ENCODE measurements around the gene SCML1.
"Not testable (repeated sequence)": the region's sequence is repeated elsewhere in the genome, so short reads cannot be mapped to it uniquely, and the experiment has no call there.

Gene SCML1

DNA sequence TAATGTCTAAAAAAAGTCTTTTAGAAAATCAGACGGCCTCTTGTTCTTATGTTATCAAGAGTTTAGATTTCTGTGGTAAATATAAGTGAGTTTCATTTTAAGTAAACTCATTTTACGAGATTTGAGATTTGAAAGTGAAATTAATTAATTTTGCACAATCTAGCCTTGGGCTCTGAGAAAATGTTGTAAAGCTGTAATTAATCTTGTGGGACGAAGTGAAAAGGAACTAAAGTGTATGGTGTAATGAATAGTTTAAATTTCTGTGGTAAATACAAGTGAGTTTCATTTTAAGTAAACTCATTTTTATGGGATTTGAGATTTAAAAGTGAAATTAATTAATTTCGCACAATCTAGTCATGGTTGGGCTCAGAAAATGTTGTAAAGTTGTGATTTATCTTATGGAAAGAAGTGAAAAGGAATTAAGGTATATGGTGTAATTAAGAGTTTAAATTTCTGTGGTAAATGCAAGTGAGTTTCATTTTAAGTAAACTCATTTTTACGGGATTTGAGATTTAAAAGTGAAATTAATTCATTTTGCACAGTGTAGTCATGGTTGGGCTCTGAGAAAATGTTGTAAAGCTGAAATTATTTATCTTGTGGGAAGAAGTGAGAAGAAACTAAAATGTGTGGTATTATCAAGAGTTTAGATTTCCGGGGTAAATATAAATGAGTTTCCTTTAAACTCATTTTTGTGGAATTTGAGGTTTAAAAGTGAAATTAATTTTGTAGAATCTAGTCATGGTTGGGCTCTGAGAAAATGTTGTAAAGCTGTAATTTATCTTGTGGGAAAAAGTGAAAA, 1.6 kb downstream of the SCML1 start:
- DNase-seq (ENCODE audit: low read depth in 3 of 3): no peak

DNA sequence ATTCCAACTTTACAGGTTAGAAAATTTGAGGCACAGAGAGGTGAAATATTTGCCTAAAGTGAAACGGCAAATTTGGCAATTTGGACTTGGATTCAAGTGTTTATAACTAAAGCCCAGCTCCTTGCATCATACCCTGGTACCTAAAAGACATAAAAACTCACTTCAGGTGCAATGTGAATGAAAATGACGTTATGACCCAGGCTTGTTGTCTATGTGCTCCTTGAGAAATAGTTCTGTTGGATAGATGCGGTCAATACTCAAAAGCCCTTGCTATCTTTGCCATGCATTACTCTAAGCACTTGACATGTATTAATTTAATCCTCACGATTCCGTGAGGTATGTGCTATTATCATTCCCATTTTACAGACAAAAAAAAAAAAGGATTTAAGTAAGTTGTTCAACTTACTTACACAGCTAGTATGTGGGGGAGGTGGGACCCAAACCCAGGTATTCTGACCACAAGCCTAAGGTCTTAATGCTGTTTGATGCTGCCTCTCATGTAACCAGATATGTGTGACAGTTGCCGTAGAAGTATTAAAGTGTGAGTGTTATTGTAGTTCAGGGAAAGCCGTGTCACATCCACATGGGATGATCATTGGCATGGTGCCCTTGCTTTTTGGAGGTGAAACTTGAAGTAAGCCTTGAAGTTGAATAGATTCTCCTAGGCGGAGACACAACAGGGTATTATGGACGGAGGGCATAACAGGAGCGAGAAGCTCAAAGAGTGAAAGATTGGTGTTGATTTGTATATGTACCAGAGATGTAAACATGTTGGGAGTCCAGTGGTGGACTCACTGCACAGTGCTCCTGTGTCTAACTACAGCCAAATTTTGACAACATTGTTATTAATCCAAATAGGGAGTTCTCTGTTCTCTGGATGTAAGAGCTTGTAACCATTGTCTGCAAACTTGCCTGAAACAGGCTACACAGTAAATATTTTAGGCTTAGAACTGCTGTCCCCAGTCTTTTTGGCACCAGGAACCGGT, 3.1 kb downstream of the SCML1 start:
- no peak for DNase-seq (ENCODE audit: low read depth in 3 of 3)

DNA sequence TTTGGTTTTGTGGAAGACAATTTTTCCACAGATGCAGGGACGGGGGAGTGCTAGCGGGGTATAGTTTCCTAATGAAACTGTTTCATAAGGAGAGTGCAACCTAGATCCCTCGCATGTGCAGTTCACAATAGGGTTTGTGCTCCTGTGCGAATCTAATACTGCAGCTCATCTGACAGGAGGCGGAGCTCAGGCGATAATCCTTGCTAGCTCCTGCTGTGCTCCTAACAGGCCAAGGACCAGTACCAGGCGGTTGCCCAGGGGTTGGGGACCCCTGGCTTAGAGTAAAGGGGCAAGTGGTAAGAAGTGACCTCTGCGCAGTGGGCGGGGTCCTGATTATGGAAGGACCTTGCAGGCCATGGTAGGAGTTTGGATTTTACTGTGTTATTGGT, 3.8 kb downstream of the SCML1 start:
- DNase-seq (ENCODE audit: low read depth in 3 of 3): no peak

DNA sequence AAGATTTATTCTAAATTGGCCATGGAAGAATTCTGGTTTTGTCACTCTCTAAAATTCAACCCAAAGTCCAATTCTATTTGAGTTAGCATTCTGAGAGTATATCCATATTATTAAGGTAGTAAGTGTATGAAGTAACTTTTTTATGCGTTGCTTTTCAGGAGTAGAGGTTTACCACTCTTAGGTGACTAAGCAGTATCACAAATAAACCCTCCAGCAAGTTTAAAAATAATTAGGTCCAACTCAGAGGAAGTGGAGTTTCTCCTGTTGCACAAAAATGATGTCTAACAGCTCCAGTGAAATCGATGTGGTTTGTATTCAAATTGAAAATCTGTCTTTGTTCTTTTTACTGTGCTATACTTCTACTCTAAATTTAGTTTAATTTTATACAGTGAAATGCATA, 6.6 kb downstream of the SCML1 start:
- no peak for DNase-seq (ENCODE audit: low read depth in 3 of 3)

DNA sequence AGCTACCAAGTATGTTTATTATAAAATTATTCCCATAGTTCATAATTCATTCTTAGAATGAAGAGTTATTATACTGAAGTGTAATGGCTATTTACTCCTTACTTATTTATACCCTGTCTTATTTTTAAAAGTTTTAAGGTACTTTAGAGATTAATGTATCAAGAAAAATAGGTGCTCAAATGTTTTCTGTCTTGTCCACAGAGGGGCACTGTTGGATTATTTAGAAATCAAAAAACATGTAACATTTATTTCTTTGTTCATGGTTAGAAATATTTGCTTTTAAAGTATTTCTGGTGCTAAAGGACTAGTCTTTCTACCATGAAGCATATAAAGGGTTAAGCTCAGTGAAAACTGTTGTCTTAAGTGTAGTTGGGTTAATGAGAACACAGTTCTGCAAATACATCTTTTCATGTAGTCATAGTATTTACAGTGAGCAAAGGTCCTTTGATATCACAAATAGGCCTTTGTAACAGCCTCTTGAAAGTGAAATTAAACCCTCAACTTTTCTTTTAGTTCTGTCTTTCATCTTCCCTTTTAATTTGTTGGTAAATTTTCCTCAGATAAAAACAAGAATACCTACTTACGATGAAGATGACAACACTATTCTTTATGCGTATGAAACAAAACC, 7.7 kb downstream of the SCML1 start:
- no peak for DNase-seq (ENCODE audit: low read depth in 3 of 3)

DNA sequence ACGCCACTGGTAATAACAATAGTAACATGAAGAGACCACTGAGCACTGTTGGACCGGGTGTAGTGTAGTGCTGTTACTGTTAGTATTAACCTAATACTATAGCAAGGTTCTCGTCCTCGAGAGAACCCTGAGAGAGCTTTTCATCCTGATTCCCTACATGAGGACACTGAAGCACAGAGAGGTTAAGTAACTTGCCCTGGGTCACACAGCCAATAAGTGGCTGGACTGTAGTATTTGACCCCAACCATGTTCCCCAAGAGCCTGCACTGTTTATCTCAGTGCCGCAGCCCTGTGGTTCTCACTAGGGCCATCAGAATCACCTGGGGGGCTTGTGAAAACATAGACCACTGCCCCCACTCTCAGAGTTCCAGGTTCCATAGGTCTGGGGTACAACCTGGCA, 10.4 kb downstream of the SCML1 start:
- DNase-seq (ENCODE audit: low read depth in 3 of 3): no peak

DNA sequence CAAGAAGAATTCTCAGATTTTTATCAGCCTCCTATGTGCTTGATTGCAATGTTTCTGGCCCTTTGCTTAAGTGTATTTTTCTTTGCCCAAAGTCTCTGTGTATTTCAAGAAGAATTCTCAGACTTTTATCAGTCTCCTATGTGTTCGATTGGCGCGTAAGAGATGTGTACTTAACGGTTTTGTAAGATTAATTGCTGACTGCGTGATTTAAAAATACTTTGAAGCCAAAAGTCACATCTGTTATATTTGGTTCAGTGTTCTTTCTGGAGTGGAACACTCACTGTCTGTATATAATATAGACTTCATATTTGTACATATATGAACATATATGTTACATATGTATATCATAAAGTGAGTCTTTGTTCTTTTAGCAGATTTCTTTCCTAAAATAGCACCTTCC, 11.4 kb downstream of the SCML1 start:
- no peak for DNase-seq (ENCODE audit: low read depth in 3 of 3)

DNA sequence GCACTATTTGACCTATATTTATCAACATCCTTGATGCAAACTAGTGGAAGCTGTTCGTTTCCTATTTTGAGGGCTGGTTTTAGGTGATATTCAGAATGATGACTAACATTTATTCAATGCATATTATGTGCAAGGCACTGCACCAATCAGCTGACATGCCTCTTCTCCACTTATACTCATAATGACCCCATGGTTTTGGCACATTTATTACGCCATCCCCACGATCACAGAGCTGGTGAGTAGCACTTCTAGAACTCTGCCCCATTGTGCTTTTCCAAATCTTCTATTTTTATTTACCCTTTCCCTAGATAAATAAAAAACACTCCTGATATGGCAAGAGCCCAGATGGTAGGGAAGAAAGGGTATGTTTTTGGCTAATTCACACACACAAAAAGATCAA, 13.1 kb downstream of the SCML1 start:
- no peak for DNase-seq (ENCODE audit: low read depth in 3 of 3)

DNA sequence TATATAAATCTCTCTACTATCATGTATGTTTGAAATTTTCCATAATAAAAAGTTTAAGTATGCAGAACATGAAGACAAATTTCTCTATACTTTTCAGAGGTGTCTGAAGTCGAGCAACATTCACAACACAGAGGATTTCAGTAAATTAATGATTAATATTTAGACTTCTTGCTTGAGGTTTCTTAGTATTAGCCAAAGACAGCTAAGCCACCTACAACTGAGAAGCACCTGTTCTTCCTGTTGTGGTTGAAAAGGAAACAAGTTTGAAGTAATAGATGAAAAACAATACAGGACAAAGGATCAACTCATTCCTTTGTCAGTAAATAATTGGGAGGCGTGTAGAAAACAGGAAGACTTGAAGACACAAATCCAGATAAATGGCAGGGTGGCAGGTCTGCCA, 21.1 kb downstream of the SCML1 start:
- no peak for DNase-seq (ENCODE audit: low read depth in 3 of 3)

DNA sequence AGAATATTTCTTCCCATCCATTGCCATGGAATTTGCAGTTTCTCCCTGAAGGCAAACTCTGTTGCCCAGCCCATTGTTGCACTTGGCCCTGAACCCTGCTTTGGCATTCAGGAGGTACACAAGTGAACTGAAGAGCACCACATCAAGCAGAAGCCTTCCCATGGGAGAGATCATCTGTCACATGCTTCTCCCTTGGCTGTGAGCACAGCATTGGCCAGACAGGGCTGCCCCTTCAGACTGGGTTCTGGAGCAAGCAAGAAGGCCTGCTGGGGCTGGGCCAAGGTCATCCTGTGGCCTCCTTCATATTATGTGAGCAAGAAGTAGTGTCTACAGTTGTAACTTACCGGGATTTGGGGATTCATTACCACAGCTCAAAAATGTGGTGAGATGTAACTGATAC, 22.7 kb downstream of the SCML1 start:
- DNase-seq (ENCODE audit: low read depth in 3 of 3): no peak

DNA sequence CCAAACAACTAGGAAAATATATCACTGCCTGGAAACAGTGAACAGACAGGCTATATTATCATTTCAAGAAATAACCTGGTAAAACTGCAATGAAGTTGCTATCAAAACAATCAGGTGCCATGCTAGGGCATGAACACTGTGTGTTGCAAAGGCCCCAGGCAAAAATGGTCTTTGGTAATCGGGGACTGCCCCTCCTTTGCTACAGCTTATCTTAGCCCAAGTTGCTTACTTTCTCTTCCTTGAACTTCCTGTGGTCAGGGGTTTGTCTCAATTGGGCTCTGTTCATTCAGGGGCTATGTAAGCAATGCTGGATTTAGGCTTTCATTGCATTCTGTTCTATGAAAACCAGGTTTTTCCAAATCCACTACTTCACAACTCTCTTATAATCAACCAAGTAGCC, 30.4 kb downstream of the SCML1 start:
- DNase-seq (ENCODE audit: low read depth in 3 of 3): no peak

DNA sequence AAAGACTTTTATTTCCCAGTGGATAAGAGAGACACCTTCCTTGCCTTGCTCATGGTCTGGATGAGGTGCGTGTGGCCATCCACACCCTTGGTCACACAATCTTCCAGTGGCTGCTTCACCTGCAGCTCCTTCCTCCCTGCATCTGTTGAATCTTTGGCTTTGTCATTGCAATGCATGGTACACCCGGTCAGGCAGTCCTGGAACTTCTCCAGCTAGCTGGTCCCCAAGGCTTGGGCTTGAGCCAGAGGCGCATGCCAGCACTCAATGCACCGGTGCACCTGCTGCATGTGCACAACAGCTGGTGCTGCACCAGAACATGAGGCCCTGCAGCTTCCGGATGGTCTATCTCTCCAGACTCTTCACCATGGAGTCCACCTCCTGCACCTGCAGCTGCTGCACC, 31.7 kb downstream of the SCML1 start:
- no peak for DNase-seq (ENCODE audit: low read depth in 3 of 3)

DNA sequence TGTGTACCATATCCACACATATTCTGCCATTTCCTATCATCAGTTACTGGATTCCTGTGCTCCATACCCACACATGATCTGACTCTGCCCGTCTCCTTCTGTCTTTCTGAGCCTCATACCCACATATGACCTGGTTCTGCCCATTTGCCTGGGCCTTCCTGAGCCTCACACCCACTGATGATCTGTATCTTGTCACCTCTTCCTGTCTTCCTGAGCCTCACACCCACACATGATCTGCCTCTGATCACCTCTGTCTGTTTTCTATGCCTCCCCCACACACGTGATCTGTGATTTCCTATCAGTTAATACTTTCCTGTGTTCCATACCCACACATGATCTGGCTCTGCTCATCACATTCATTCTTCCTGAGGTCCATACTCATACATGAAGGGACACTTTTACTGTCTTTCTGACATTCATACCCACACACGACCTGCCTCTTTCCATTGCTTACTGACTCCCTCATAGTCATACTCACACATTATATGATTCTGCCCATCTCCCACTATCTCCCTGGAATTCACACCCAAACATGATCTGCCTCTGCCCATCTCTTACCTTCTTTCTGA, 32.5 kb downstream of the SCML1 start:
- DNase-seq (ENCODE audit: low read depth in 3 of 3): peak in 2 of 3 experiments; percentile 5 to 9

DNA sequence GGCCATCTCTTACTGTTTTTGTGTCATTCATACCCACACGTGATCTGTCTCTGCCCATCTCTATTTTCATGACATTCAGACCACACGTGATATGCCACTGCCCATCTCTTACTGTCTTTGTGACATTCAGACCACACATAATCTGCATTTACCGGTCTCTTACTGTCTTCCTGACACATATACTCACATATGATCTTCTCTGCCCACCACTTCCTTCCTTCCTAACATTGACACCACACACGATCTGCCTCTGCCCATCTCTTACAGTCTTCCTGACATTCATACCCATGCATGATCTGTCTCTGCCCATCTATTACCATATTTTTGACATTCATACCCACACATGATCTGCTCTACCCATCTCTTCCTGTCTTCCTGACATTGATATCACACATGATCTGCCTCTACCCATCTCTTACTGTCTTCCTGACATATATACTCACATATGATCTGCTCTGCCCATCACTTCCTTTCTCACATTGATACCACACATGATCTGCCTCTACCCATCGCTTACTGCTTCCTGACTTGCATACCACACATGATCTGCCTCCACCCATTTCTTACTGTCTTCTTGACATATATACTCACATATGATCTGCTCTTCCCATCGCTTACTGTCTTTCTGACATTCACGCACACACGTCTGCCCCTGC, 36.1 kb downstream of the SCML1 start:
- DNase-seq (ENCODE audit: low read depth in 3 of 3): no peak

DNA sequence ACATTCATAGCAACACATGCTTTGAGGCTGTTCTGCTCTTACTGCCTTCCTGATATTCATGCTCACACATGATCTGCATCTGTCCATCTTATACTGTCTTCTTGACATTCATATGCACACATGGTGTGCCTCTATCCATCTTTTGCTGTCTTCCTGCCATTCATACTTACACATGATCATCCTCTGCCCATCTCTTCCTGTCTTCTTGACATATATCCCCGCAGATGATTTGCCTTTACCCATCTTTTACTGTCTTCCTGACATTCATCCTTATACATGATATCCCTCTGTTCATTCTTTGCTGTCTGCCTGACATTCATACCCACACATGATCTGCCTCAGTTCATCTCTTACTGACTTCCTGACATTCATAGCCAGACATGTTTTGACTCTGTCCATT, 36.8 kb downstream of the SCML1 start:
- no peak for DNase-seq (ENCODE audit: low read depth in 3 of 3)

DNA sequence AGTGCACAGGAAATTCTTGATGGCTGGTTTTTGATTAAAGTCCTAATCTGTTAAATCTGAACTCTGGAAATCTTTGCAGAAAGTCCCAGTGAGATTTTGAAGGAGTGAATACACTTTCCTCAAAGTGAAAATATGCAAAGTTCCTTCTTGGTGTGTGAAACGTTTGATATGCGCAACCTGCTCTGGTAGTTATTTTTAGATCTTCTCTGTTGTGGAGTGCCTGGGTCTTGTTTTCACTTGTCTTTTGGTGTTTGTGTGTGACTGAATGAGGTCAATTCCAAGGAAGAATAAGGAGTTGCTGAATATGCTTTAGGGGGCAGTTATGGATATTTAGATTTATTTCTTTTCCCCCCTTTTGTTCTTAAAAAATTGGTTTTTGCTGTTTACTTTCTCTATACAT, 41.7 kb downstream of the SCML1 start:
- DNase-seq (ENCODE audit: low read depth in 3 of 3): no peak

DNA sequence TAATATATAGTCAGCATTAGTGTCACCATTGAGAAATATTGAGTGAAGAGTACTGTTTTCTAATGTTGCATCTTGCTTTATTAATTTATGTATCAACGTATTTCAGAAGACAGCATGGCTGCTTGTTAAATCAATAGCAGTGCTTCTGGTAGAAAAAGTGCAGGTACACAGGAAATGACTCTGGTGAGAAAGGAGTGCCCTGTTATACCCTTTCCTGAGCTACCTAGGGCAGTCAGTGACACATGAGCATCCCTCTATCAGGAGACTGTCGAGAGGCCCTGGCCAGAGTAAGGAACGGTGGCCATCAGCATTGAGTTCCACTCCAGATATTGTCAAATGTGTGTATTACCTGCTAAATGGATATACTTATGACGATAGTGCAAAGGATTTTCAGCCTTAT, 42.1 kb downstream of the SCML1 start:
- no peak for DNase-seq (ENCODE audit: low read depth in 3 of 3)

DNA sequence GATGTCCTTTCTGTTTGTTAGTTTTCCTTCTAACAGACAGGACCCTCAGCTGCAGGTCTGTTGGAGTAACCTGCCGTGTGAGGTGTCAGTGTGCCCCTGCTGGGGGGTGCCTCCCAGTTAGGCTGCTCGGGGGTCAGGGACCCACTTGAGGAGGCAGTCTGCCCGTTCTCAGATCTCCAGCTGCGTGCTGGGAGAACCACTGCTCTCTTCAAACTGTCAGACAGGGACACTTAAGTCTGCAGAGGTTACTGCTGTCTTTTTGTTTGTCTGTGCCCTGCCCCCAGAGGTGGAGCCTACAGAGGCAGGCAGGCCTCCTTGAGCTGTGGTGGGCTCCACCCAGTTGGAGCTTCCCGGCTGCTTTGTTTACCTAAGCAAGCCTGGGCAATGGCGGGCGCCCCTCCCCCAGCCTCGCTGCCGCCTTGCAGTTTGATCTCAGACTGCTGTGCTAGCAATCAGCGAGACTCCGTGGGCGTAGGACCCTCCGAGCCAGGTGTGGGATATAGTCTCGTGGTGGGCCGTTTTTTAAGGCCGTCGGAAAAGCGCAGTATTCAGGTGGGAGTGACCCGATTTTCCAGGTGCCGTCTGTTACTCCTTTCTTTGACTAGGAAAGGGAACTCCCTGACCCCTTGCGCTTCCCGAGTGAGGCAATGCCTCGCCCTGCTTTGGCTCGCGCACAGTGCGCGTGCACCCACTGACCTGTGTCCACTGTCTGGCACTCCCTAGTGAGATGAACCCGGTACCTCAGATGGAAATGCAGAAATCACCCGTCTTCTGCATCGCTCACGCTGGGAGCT, 49.5 kb downstream of the SCML1 start:
- not testable (repeated sequence) for DNase-seq (ENCODE audit: low read depth in 3 of 3)

DNA sequence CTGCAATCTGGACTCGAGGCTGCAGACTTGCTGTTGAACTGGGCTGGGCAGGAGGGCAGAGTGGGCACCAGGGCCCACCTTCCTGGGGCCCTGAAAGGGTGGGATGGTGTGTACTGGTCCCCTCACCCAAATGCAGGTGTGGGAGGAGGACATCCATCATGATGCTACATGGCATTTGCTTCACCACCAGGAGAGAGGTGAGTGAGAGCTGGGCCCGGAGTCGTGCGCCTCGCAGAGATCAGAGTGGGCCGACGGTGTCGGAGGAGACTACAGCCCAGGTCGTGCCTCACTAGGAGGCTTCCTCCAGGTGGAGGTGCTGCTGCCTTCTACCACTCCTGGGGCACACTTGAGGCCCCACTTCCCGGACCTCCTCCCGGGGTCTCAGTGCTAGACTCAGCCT, 50.3 kb downstream of the SCML1 start:
- no peak for DNase-seq (ENCODE audit: low read depth in 3 of 3)

DNA sequence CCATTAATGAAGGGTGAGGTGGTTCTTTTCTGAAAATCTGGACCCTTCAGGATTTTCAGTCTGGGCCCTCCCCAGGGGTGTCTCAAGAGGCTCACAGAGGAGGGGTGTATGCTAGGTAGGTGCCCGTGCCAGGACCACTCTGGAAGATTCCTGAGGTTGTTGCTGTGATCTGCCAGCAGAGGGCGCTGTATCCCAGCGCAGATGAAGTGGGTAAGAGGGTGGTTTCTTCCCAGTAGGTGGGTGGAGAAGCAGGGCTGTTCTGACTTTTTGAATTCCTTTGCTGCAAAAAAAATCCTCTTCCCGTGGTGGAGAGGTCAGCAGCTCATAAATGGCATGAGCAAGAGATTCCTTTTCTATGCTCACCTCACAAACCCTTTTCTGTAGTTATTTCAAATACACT, 51.1 kb downstream of the SCML1 start:
- peak in 2 of 3 experiments; percentile 12 to 14 for DNase-seq (ENCODE audit: low read depth in 3 of 3)
